B cell (primary cell): ENCODE measurements around the gene KCNJ1.

ENCODE experiments used
- EZH2 ChIP-seq: IDR thresholded peaks from 2 replicates; pipeline ENCODE4 v1.6.1; 2012; ENCODE audit warnings: borderline replicate concordance, low read depth, mild to moderate bottlenecking, moderate library complexity, low read length; ENCODE audit not compliant: insufficient read depth, poor library complexity, severe bottlenecking
- TF ChIP-seq, protein P1 (sequence below): fragments of 200-600 bp; IDR thresholded peaks from one replicate; pipeline ENCODE4 v1.8.0; 2022; ENCODE audit warnings: antibody characterized with exemption, mild to moderate bottlenecking

DNA sequence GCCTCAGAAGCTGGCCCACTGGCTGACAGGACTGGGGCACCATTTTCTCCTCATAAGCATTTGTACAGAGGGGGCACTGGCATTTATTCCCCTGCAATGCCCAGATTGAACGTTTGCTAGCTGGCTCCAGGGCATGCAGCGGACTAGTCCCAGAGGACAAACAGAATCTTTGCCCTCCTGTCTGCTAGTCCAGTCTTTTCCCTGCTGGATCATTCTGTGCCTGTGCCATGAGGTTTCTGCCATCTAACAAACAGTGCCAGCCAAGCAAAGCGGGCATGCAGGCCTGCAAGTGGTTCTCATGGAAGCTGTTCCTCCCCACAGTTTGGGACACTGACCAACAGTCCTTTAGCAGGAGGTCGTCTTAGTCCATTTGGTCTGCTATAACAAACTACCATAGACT, 53.4 kb downstream of the KCNJ1 start:
- TF ChIP-seq, protein P1, sequence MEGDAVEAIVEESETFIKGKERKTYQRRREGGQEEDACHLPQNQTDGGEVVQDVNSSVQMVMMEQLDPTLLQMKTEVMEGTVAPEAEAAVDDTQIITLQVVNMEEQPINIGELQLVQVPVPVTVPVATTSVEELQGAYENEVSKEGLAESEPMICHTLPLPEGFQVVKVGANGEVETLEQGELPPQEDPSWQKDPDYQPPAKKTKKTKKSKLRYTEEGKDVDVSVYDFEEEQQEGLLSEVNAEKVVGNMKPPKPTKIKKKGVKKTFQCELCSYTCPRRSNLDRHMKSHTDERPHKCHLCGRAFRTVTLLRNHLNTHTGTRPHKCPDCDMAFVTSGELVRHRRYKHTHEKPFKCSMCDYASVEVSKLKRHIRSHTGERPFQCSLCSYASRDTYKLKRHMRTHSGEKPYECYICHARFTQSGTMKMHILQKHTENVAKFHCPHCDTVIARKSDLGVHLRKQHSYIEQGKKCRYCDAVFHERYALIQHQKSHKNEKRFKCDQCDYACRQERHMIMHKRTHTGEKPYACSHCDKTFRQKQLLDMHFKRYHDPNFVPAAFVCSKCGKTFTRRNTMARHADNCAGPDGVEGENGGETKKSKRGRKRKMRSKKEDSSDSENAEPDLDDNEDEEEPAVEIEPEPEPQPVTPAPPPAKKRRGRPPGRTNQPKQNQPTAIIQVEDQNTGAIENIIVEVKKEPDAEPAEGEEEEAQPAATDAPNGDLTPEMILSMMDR, result no peak
- no peak for TF ChIP-seq EZH2
